Subcutaneous abdominal adipose tissue (tissue), 5 donors: Measurements from ENCODE around the gene POLG2.
A peak's percentile ranks its signal among the peaks of the same experiment; 100 is the strongest.

Source experiments
- H3K27ac ChIP-seq: one replicate; pipeline ENCODE4 v1.7.0; 2013; ENCODE audit warnings: low read depth, mild to moderate bottlenecking, inconsistent platforms, low read length, moderate library complexity
- H3K27me3 ChIP-seq, 5 donors: one replicate each; pipeline ENCODE4 v1.7.0; 2013; ENCODE audit warnings: low read length in 5 of 5, inconsistent platforms in 1 of 5; ENCODE audit not compliant: control insufficient read depth in 5 of 5, insufficient read depth in 4 of 5
- H3K36me3 ChIP-seq, 5 donors: one replicate each; pipeline ENCODE4 v1.7.0; 2013; ENCODE audit warnings: low read length in 5 of 5; ENCODE audit not compliant: control insufficient read depth in 5 of 5, insufficient read depth in 5 of 5
- H3K4me1 ChIP-seq, 5 donors: one replicate each; pipeline ENCODE4 v1.7.0; 2013; ENCODE audit warnings: low read length in 5 of 5, mild to moderate bottlenecking in 3 of 5, moderate library complexity in 1 of 5; ENCODE audit not compliant: control insufficient read depth in 5 of 5, insufficient read depth in 5 of 5
- H3K4me3 ChIP-seq, 5 donors: one replicate each; pipeline ENCODE4 v1.7.0; 2013; ENCODE audit warnings: low read length in 5 of 5, low read depth in 1 of 5
- H3K9ac ChIP-seq, 5 donors: one replicate each; pipeline ENCODE4 v1.7.0; 2013; ENCODE audit warnings: low read length in 5 of 5, mild to moderate bottlenecking in 4 of 5, moderate library complexity in 3 of 5
- H3K9me3 ChIP-seq, 5 donors: one replicate each; pipeline ENCODE4 v1.7.0; 2013; ENCODE audit warnings: low read length in 5 of 5; ENCODE audit not compliant: control insufficient read depth in 5 of 5
- donor health status: healthy.
- donor health status: healthy.
- donor health status: healthy.
- donor health status: healthy.
- donor health status: healthy.

Gene POLG2

DNA sequence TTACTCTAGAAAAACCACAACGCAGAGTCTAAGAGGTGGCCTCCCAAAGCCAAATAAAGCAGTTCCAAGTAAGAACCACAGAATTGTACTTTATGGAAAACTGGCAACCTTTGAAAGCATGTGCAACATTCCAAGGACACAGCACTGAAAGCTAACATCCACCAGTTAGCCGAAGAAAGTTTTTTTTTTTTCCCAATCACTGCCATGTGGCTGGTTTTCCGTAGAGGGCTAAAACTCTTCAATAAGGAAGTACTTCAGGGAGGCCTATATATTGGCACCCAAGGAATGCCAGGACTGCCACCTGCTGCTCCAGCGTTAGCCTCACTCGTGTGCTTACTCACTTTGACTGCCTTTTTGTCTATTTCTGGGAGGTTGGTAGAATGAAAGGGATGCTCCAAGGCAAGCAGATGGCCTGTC, 35.1 kb upstream of the POLG2 start:
- Histone ChIP-seq H3K9me3 (no peaks in the 10 kb centered on the region), H3K36me3 (peaks cover 69 to 98% (median 88%) of the 10 kb centered on the region in 5 donors), H3K4me1 (no peaks in the 10 kb centered on the region), H3K4me3 (no peak overlapping the region), H3K9ac (no peak overlapping the region), H3K27ac (no peak overlapping the region), H3K27me3 (no peaks in the 10 kb centered on the region)

DNA sequence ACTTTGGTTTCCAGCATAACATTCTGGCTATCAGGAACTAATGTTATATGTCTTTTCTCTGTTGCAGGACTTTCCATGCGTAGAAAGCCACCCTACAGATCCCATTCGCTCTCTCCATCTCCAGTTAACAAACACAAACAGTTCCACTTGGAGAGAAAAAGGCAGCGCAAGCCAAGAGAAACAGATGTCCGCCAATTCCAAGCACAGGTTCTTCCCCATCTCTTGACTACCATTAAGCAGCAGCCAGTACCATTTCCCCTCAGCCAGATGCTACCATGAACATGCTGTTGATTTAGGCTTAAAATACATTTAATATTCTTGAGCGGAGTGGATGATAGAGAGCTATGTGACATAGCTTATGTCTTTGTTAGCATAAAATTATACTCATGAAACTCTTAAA, 32.4 kb upstream of the POLG2 start:
- Histone ChIP-seq H3K9me3 (no peaks in the 10 kb centered on the region), H3K36me3 (peaks cover 66 to 99% (median 82%) of the 10 kb centered on the region in 5 donors), H3K27ac (no peak overlapping the region), H3K4me3 (no peak overlapping the region), H3K27me3 (no peaks in the 10 kb centered on the region), H3K9ac (no peak overlapping the region), H3K4me1 (peaks cover 0 to 3% (median 0%) of the 10 kb centered on the region in 5 donors)

DNA sequence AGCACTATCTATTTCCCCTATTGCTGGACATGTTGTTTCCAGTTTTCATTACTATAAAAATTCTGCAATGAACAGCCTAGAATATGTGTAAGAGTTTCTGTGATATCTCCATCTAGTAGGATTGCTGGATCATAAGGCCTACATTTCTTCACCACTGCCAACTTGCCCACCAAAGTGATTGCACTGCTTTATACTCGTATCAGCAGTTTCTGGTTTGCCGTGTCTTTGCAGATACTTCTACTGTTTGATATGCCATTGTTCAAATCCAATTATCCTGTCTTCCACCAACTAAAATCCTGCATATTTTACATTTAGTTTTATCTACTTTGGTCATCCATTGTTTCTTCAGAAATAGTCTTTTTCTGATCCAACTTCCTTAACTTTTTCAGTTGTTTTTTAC, 31.1 kb upstream of the POLG2 start:
- Histone ChIP-seq H3K36me3 (peaks cover 65 to 98% (median 82%) of the 10 kb centered on the region in 5 donors), H3K9ac (no peak overlapping the region), H3K27me3 (no peaks in the 10 kb centered on the region), H3K9me3 (no peaks in the 10 kb centered on the region), H3K4me3 (no peak overlapping the region), H3K4me1 (peaks cover 0 to 3% (median 0%) of the 10 kb centered on the region in 5 donors), H3K27ac (no peak overlapping the region)

DNA sequence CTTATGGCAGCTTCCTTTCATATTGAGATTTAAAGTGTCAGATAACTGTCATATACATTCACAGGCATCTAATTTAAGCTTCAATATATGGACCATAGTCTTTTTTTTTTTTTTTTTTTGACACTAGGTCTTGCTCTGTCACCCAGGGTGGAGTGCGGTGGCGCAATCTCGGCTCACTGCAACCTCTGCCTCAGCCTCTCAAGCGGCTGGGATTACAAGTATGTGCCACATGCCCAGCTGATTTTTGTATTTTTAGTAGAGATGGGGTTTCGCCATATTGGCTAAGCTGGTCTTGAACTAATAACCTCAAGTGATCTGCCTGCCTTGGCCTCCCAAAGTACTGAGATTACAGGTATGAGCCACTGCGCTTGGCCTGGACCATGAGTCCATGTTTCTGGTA, 23.5 kb upstream of the POLG2 start:
- no peaks in the 10 kb centered on the region for H3K9me3 ChIP-seq
- peaks cover 45 to 93% (median 68%) of the 10 kb centered on the region in 5 donors for H3K36me3 ChIP-seq
- H3K27ac ChIP-seq = no peak overlapping the region

GRCh38 chr17:64519601-64520000, 22.7 kb upstream of the POLG2 start:
- H3K27ac ChIP-seq = no peak overlapping the region
- H3K36me3 ChIP-seq = peaks cover 51 to 93% (median 69%) of the 10 kb centered on the region in 5 donors
- H3K27me3 ChIP-seq = no peaks in the 10 kb centered on the region
- H3K9ac ChIP-seq = no peak overlapping the region
- H3K4me3 ChIP-seq = no peak overlapping the region
- no peaks in the 10 kb centered on the region for H3K9me3 ChIP-seq
- H3K4me1 ChIP-seq = no peaks in the 10 kb centered on the region

More for the DNA sequence above, 23.5 kb upstream of the POLG2 start:
- Histone ChIP-seq H3K4me1 (no peaks in the 10 kb centered on the region), H3K27me3 (no peaks in the 10 kb centered on the region), H3K9ac (no peak overlapping the region), H3K4me3 (no peak overlapping the region)

DNA sequence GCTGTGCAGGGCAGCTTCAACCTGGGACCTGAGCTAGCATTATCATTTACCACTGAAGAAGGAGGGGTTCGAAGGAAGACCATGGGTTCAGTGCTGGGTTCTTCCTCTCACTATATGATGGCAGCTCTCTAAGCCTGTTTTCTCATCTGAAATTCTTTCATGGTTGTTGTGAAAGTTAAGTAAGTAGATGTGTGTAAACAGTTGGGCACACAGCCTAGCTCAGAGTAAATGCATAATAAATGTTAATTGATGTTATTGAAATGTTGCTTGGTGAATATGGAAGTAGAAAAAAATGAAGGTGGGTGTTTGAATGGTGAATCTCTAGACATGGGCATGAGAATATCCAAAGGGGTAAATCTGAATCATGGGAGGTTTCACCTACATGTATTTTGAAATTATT, 19.0 kb upstream of the POLG2 start:
- Histone ChIP-seq H3K4me1 (no peaks in the 10 kb centered on the region), H3K4me3 (no peak overlapping the region), H3K36me3 (peaks cover 57 to 86% (median 61%) of the 10 kb centered on the region in 5 donors), H3K9ac (no peak overlapping the region), H3K27me3 (no peaks in the 10 kb centered on the region), H3K27ac (no peak overlapping the region), H3K9me3 (no peaks in the 10 kb centered on the region)

- no peak overlapping the region for H3K4me3 ChIP-seq
- no peaks in the 10 kb centered on the region for H3K9me3 ChIP-seq
- H3K36me3 ChIP-seq = peaks cover 59 to 86% (median 60%) of the 10 kb centered on the region in 5 donors
- no peaks in the 10 kb centered on the region for H3K27me3 ChIP-seq
- H3K4me1 ChIP-seq = no peaks in the 10 kb centered on the region
- H3K9ac ChIP-seq = no peak overlapping the region
- no peak overlapping the region for H3K27ac ChIP-seq
Measured at GRCh38 chr17:64515419-64515818, 18.6 kb upstream of the POLG2 start.

DNA sequence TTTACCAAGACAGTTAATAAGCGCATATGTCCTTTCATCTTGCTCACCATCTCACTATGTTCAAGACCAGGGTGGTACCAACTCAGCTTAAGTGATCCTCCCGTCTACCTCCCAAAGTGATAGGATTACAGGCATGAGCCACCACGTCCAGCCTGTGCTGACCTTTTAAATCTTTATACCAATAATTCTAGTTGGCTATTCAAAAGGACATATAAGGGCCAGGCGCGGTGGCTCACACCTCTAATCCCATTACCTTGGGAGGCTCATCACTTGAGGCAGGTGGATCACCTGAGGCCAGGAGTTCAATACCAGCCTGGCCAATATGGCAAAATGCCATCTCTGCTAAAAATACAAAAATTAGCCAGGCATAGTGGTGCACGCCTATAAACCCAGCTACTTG, 12.3 kb upstream of the POLG2 start:
- Histone ChIP-seq H3K27ac (no peak overlapping the region), H3K9me3 (no peaks in the 10 kb centered on the region), H3K9ac (no peak overlapping the region), H3K4me1 (peaks cover 2 to 28% (median 23%) of the 10 kb centered on the region in 5 donors), H3K27me3 (no peaks in the 10 kb centered on the region), H3K4me3 (no peak overlapping the region), H3K36me3 (peaks cover 28 to 48% (median 33%) of the 10 kb centered on the region in 5 donors)

GRCh38 chr17:64508683-64509082, 11.8 kb upstream of the POLG2 start:
- no peaks in the 10 kb centered on the region for H3K9me3 ChIP-seq
- peaks cover 6 to 33% (median 28%) of the 10 kb centered on the region in 5 donors for H3K4me1 ChIP-seq
- peaks cover 29 to 50% (median 35%) of the 10 kb centered on the region in 5 donors for H3K36me3 ChIP-seq
- no peaks in the 10 kb centered on the region for H3K27me3 ChIP-seq
- no peak overlapping the region for H3K27ac ChIP-seq
- H3K9ac ChIP-seq = peak overlapping the region in 1 of 5 donors; percentile 43
- H3K4me3 ChIP-seq = no peak overlapping the region

DNA sequence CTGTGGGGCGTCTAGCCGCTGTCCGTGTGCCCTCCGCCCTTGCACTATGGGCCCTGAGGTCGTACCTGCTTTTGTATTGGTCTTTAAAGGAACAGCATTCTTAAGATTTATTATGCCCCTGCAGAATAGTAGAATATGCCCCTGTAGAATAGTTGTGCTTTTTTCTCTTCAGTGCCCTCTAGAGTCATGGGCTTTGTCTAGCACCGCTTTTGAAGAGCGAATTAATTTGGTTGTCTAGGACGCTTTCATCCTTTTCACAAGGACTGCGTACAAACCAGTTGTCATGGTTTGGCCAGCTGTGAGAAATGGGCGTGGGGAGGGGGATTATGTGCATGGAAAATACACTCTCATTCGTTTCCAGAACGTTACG, 10.5 kb upstream of the POLG2 start:
- Histone ChIP-seq H3K4me3 (peak overlapping the region; percentile 79 to 100 (median 96)), H3K9ac (peak overlapping the region; percentile 94 to 100 (median 98)), H3K36me3 (peaks cover 36 to 55% (median 44%) of the 10 kb centered on the region in 5 donors), H3K9me3 (no peaks in the 10 kb centered on the region), H3K27ac (peak overlapping the region; percentile 100), H3K4me1 (peaks cover 8 to 45% (median 41%) of the 10 kb centered on the region in 5 donors), H3K27me3 (no peaks in the 10 kb centered on the region)
